ENCODE measurements around the gene NMRK1.
A peak's percentile ranks its signal among the peaks of the same experiment; 100 is the strongest.

Gene NMRK1

GRCh38 chr9:75054368-75055001 lies 33.5 kb downstream of the NMRK1 start:
- no peak for DNase-seq

DNA sequence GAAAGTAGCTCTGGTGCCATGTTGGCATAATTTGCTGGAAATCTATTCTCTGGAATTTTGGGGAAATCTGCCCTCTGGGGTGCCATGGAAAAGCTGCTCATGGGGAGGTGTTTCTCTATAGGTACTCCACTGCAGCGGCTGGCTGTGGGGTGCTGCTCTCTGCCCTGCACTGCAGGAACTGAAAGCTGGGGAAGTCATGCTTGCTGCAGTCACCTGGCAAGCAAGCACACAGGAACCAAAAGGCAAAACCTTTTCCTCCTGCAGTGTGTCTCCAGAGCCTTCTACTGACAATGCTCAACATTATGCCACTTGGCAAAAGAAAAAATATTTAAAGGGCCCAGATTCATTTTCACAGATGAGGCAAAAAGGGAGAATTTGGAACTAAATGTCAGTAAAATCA lies 34.1 kb downstream of the NMRK1 start:
- DNase-seq: no peak

DNA sequence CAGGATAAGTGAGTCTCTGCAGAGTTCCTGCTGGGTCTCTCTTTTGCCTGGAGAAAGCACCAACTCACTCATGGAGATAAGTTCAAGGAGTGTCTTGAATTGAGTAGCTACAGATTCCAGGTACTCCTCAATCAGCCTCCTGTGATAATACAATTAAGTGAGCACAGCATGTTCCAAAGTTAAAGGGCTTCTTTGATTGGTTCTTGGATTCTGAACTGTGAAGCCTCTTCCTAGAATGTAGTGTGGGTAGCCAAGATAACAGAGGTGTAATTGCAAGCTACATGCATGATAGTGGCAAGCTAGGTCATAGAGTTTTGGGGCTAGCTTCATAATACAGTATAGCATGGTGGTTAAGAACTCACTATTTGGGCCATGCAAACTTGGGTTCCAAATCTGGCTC lies 36.7 kb downstream of the NMRK1 start:
- peak; percentile 71 for DNase-seq

DNA sequence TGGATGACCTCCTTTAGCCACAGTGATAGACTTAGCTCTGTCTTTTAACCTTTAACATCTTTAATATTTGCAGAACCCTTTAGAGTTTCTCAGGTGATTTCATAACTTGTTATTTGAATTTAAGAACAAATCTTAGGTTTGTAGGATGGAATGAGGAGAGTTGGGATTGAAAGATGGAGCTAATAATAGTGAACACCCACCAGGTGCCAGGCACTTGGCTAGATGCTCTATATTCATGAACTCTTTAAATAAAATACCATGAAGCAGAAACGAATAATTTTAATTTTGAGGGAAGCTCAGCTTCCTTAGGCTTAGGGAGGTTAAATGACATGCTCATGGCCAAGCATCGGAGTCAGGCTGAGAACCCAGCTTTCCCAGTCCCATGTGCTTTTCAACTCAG lies 40.4 kb downstream of the NMRK1 start:
- no peak for DNase-seq

GRCh38 chr9:75046725-75047345 lies 41.1 kb downstream of the NMRK1 start:
- no peak for DNase-seq

- no peak for DNase-seq
Observed at GRCh38 chr9:75041041-75041440, 46.9 kb downstream of the NMRK1 start.

GRCh38 chr9:75039801-75040200 lies 48.2 kb downstream of the NMRK1 start:
- no peak for DNase-seq

- DNase-seq: no peak
Observed at GRCh38 chr9:75039009-75039408, 48.9 kb downstream of the NMRK1 start.

DNA sequence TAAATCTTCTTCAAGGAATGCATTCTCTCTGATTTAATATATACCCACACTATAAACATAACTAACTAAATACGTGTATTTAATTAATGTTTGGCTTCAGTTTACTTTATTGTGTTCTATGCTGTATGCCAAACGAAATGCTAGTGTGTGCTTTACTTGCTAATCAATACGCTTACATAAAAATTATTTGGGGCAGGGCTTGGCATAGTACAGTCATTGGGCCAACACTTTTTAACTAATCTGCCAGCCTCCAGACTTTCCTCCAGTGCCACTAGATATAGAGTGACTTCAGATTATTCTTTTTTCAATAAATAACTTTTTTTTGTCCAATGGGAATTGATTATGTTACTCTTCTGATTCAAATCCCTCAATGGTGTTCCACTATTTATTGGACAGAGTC lies 51.2 kb downstream of the NMRK1 start:
- DNase-seq: no peak

DNA sequence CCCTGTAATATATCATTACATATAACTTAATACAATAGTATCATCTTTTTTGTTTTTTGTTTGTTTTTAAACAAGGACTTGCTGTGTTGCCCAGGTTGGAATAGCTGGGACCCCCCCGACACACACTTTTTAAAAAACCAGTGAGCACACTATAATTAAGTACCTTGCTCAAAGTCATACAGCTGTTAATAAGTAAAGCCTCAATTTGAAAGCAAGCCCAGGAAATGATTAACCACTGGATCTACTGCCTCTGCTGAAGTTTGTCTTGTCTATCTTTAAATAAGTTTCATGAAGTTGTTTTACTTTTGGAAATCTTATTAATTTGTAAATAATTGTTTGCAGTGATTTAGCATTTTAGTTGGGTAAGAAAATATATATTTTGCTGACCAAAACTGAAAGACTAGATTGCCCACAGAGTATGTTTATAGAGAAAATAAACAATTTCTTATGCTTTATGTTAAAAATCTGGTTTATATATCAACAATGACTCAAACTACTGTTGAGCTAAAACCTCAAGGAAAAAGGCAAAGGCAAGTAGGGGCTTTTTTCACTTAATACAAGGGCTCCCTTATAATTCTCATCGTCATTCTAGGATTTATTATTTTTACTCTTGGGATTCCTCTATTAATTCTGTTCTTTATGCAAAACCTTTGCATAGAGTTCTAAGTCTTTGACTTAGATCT lies 54.0 kb downstream of the NMRK1 start:
- no peak for DNase-seq

DNA sequence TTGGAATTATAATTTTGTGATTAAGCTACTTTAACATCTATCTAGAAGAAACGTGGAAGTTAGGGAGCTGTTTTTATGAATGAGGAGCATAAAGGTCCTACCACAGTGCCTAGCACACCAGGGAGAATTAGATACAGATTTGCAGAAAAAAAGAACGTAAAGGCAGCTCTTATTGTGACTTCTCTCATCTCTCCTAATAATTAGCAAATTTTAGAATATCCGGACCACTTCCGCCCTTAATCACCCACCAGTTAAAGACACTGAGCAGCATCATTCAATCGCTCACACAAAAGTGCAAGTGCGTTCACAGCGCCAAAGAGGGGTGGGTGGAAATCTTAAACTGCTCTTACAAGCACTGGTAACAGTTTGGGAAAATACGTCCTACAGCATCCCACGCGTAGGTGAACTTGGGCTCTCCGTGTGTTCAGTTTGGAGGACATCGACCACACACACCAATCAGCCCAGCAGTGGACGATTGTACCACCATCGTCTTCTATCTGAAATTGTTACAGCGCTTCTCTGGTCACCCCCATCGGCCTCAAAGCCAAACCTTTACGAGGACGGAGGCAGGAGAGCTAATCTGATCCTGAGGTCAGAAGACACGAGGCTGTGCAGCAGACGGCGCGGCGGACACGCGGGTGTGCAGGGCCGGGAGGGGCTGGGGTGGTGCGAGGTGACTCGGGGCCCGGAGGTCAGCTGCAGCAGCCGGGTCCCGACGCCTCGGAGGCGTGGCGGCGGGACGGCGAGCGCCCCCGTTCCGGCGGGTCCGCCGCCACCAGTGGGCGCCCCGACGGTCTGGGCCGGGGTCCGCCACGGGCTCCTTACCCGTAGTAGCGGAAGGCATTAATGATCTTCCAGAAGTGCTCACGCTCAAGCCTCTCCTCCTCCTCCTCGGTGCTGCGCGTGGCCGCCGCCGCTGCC lies 60.5 kb downstream of the NMRK1 start:
- peak; percentile 90 for DNase-seq

- no peak for DNase-seq
Observed at GRCh38 chr9:75023846-75024245, 64.1 kb downstream of the NMRK1 start.

GRCh38 chr9:75019654-75020053 lies 68.3 kb downstream of the NMRK1 start:
- peak; percentile 76 for DNase-seq

GRCh38 chr9:75019022-75019421 lies 68.9 kb downstream of the NMRK1 start:
- DNase-seq: no peak

- DNase-seq: no peak
Observed at GRCh38 chr9:75017378-75017777, 70.6 kb downstream of the NMRK1 start.

DNA sequence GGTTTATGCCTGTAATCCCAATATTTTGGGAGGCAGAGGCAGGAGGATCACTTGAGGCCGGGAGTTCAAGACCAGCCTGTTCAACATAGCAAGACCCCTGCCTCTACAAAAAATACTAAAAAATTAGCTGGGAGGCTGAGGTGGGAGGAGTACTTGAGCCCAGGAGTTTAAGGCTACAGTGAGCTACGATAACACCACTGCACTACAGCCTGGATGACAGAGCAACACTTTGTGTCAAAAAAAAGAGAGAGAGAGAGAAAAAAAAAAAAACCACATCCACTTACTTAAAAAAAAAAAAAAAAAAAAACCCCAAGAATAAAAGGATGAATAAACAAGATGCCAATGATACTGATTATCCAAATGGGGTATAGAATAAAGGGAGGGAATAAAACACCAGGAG lies 74.2 kb downstream of the NMRK1 start:
- DNase-seq: peak; percentile 36

Data from hematopoietic multipotent progenitor cell treated with erythropoietin and hydrocortisone succinate and interleukin-3 and kit ligand, for 4 days (in vitro differentiated cells).